Heart left ventricle (tissue), 13 donors: ENCODE measurements around the gene ADARB1.

Source experiments
- POLR2A ChIP-seq, 2 donors: fragments of 450-650 bp; IDR thresholded peaks; one replicate each; pipeline ENCODE4 v1.6.1; 2017; ENCODE audit warnings: antibody characterized with exemption in 2 of 2, mild to moderate bottlenecking in 2 of 2, moderate library complexity in 2 of 2
- TF ChIP-seq, protein P1 (sequence below), 12 donors: fragments of 200-600 bp; sonication (generic) in 4 of 12; IDR thresholded peaks; one replicate each; pipeline versions ENCODE4 v1.5.0 to v1.8.0; 2018 to 2022; ENCODE audit warnings: antibody characterized with exemption in 12 of 12, mild to moderate bottlenecking in 5 of 12
- donor health status: ischemic (EF 13 %, LVEDD 7.1; RV severe dilation, severe dysfunction).
- donor health status: DM: no; HTN: yes; CAD: no.
- donor health status: DM: no; HTN: no; CAD: no.
- donor health status: ischemic (EF 25% LVEDD 6.9; RV normal size, moderate dysfunction).
- donor health status: ischemic (EF 25% LVEDD 5.7; RV mildly dilated, moderate dysfunction).
- donor health status: ischemic (EF 35%, LVEDD 5.7; RV mildly dilated, moderate dysfunction).
- donor health status: nonischemic (EF 11% LVEDD 7.7; RV severe dilation, severe dysfunction).
- donor health status: DM: yes; HTN: yes; CAD: no.
- donor health status: PGD.
- donor health status: ischemic (EF 29% LVEDD 5.4; RV normal size, mild dysfunction).
- donor health status: nonischemic (EF 23%, LVEDD 6.1; RV moderate dilation, normal function).

DNA sequence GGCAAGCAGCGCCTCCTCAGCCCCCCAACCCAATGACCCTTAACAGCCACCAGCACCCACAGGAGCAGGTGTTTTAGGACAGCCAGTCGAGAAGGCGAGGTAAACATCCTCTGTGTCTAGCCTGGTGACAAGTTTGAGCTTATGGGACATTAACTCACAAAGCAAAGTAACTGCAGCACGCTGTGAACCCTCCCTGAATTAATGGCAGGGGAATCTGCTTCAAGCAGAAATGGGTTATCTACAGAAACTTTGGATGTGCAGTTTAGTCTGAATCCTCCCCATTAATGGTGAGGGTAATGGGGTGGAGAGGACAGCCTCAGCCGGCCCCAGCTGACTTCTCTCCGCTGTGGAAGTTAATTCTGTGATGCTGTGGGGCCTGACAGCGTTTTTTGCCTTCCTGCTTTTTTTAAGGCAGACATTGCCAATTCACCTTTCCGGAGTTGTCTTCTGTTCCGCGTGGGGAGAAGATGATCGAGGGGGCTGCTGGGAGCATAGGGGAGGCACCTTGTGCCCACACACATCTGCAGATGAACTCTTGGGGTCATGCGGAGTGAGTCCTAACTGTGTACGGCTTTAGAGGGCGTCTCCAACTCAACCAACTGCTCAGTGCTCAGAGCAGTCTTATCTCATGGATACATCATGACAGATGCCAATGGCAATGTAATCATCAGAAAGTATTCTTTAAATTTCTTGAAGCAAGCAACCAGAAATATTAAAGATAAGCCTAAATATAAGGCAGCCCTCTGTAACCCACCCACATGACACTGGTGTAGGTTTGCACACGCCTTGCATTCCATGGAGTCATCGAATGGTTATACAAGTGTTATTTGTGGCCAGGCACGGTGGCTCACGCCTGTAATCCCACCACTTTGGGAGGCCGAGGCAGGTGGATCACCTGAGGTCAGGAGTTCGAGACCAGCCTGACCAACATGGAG is 172.3 kb downstream of the ADARB1 start:
- TF ChIP-seq, protein P1, sequence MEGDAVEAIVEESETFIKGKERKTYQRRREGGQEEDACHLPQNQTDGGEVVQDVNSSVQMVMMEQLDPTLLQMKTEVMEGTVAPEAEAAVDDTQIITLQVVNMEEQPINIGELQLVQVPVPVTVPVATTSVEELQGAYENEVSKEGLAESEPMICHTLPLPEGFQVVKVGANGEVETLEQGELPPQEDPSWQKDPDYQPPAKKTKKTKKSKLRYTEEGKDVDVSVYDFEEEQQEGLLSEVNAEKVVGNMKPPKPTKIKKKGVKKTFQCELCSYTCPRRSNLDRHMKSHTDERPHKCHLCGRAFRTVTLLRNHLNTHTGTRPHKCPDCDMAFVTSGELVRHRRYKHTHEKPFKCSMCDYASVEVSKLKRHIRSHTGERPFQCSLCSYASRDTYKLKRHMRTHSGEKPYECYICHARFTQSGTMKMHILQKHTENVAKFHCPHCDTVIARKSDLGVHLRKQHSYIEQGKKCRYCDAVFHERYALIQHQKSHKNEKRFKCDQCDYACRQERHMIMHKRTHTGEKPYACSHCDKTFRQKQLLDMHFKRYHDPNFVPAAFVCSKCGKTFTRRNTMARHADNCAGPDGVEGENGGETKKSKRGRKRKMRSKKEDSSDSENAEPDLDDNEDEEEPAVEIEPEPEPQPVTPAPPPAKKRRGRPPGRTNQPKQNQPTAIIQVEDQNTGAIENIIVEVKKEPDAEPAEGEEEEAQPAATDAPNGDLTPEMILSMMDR (IDR thresholded peaks at IDR 0.05) = no peak
- TF ChIP-seq POLR2A (IDR thresholded peaks at IDR 0.05) = no peak
